ENCODE measurements around the gene TRIM29. TPM values are rescaled to one million over a fixed set of nuclear protein-coding genes. Genes with fewer than 3 reads are reported as not detected.
A peak's percentile ranks its signal among the peaks of the same experiment; 100 is the strongest.
"Not testable (repeated sequence)": the region's sequence is repeated elsewhere in the genome, so short reads cannot be mapped to it uniquely, and the experiment has no call there.

Gene TRIM29
- total RNA-seq, 1 experiment from 2014 or later, result 2.7 TPM

GRCh38 chr11:120173019-120173705 lies 35.2 kb upstream of the TRIM29 start:
- no peak for DNase-seq (ENCODE audit: low read depth)
- in situ Hi-C loops (cut with HindIII; ENCODE audit: low pct_unique_long_range_greater_than_20kb, low sequenced_read_pairs), result no loop called here

- DNase-seq (ENCODE audit: low read depth), result peak; percentile 33
Measured at GRCh38 chr11:120172054-120172911, 34.4 kb upstream of the TRIM29 start.

GRCh38 chr11:120170741-120171261 lies 32.9 kb upstream of the TRIM29 start:
- in situ Hi-C loops (cut with HindIII; ENCODE audit: low pct_unique_long_range_greater_than_20kb, low sequenced_read_pairs), result no loop called here

More at GRCh38 chr11:120172054-120172911, 34.4 kb upstream of the TRIM29 start:
- in situ Hi-C loops (cut with HindIII; ENCODE audit: low pct_unique_long_range_greater_than_20kb, low sequenced_read_pairs), result no loop called here

GRCh38 chr11:120169981-120170698 lies 32.2 kb upstream of the TRIM29 start:
- DNase-seq (ENCODE audit: low read depth), result no peak
- in situ Hi-C loops (cut with HindIII; ENCODE audit: low pct_unique_long_range_greater_than_20kb, low sequenced_read_pairs), result no loop called here

More at GRCh38 chr11:120170741-120171261, 32.9 kb upstream of the TRIM29 start:
- no peak for DNase-seq (ENCODE audit: low read depth)

GRCh38 chr11:120168960-120169681 lies 31.2 kb upstream of the TRIM29 start:
- in situ Hi-C loops (cut with HindIII; ENCODE audit: low pct_unique_long_range_greater_than_20kb, low sequenced_read_pairs), result no loop called here
- DNase-seq (ENCODE audit: low read depth), result peak; percentile 53

- no peak for DNase-seq (ENCODE audit: low read depth)
- in situ Hi-C loops (cut with HindIII; ENCODE audit: low pct_unique_long_range_greater_than_20kb, low sequenced_read_pairs), result no loop called here
Measured at GRCh38 chr11:120168108-120168959, 30.4 kb upstream of the TRIM29 start.

- in situ Hi-C loops (cut with HindIII; ENCODE audit: low pct_unique_long_range_greater_than_20kb, low sequenced_read_pairs), result no loop called here
Measured at GRCh38 chr11:120167659-120168058, 29.7 kb upstream of the TRIM29 start.

GRCh38 chr11:120160436-120160835 lies 22.5 kb upstream of the TRIM29 start:
- in situ Hi-C loops (cut with HindIII; ENCODE audit: low pct_unique_long_range_greater_than_20kb, low sequenced_read_pairs), result no loop called here
- DNase-seq (ENCODE audit: low read depth), result no peak

More at GRCh38 chr11:120167659-120168058, 29.7 kb upstream of the TRIM29 start:
- no peak for DNase-seq (ENCODE audit: low read depth)

GRCh38 chr11:120153221-120153620 lies 15.3 kb upstream of the TRIM29 start:
- DNase-seq (ENCODE audit: low read depth), result no peak
- in situ Hi-C loops (cut with HindIII; ENCODE audit: low pct_unique_long_range_greater_than_20kb, low sequenced_read_pairs), result no loop called here

GRCh38 chr11:120151536-120151935 lies 13.6 kb upstream of the TRIM29 start:
- no peak for DNase-seq (ENCODE audit: low read depth)
- in situ Hi-C loops (cut with HindIII; ENCODE audit: low pct_unique_long_range_greater_than_20kb, low sequenced_read_pairs), result no loop called here

GRCh38 chr11:120149246-120149645 lies 11.3 kb upstream of the TRIM29 start:
- no peak for DNase-seq (ENCODE audit: low read depth)
- in situ Hi-C loops (cut with HindIII; ENCODE audit: low pct_unique_long_range_greater_than_20kb, low sequenced_read_pairs), result no loop called here

- DNase-seq (ENCODE audit: low read depth), result no peak
- in situ Hi-C loops (cut with HindIII; ENCODE audit: low pct_unique_long_range_greater_than_20kb, low sequenced_read_pairs), result no loop called here
Measured at GRCh38 chr11:120147950-120148270, 10.0 kb upstream of the TRIM29 start.

- DNase-seq (ENCODE audit: low read depth), result no peak
- in situ Hi-C loops (cut with HindIII; ENCODE audit: low pct_unique_long_range_greater_than_20kb, low sequenced_read_pairs), result no loop called here
Measured at GRCh38 chr11:120147094-120147949, 9.4 kb upstream of the TRIM29 start.

- DNase-seq (ENCODE audit: low read depth), result no peak
- in situ Hi-C loops (cut with HindIII; ENCODE audit: low pct_unique_long_range_greater_than_20kb, low sequenced_read_pairs), result no loop called here
Measured at GRCh38 chr11:120146413-120147093, 8.6 kb upstream of the TRIM29 start.

GRCh38 chr11:120144501-120144900 lies 6.6 kb upstream of the TRIM29 start:
- DNase-seq (ENCODE audit: low read depth), result no peak
- in situ Hi-C loops (cut with HindIII; ENCODE audit: low pct_unique_long_range_greater_than_20kb, low sequenced_read_pairs), result no loop called here

- DNase-seq (ENCODE audit: low read depth); in situ Hi-C loops (cut with HindIII; ENCODE audit: low pct_unique_long_range_greater_than_20kb, low sequenced_read_pairs): not testable (repeated sequence)
Measured at GRCh38 chr11:120143472-120143871, 5.6 kb upstream of the TRIM29 start.

All from Caki2 (cell line).